GM10248 (cell line): ENCODE measurements around the gene PGAP3.

ENCODE experiments used
- CTCF ChIA-PET: fragments of 300-600 bp; sonication (Branson Sonifier 250); formaldehyde crosslinking; extraction: SDS; loops from one replicate; lab custom pipeline; 2021; ENCODE audit warnings: antibody characterized with exemption; lab: Yijun Ruan, JAX
- POLR2A ChIA-PET: fragments of 350-650 bp; sonication (Branson Sonifier 250); formaldehyde crosslinking; extraction: SDS; loops from one replicate; lab custom pipeline; 2020; ENCODE audit warnings: antibody characterized with exemption; lab: Yijun Ruan, JAX
- DNase-seq: peaks from one replicate; pipeline ENCODE4 v3.0.0; 2012; ENCODE audit errors: extremely low spot score
- TF ChIP-seq, protein P1 (sequence below): IDR thresholded peaks from 2 replicates; pipeline ENCODE4 v1.5.1; 2012; ENCODE audit warnings: mild to moderate bottlenecking, low read depth; ENCODE audit errors: extremely low read depth, missing control alignments, control extremely low read depth

PGAP3 gene

DNA sequence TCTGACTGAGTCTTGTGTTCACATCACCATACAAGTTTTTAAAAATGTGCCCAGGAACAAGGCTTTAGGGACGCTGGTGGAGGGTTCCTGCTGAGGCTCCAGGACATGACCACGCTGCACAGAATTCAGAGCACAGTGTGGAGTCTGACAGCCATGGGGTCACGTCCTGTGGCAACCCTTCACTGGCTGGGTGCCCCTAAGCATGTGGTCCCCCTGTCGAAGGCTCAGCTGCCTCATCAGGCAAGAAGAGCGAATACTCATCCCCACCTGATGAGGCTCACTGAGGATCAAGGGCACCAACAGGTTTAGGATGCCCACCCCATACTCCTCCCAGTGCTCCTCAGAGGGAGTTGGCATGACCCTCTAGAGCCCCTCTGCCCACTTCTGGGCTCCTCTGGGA lies 13.7 kb downstream of the PGAP3 start:
- TF ChIP-seq, protein P1, sequence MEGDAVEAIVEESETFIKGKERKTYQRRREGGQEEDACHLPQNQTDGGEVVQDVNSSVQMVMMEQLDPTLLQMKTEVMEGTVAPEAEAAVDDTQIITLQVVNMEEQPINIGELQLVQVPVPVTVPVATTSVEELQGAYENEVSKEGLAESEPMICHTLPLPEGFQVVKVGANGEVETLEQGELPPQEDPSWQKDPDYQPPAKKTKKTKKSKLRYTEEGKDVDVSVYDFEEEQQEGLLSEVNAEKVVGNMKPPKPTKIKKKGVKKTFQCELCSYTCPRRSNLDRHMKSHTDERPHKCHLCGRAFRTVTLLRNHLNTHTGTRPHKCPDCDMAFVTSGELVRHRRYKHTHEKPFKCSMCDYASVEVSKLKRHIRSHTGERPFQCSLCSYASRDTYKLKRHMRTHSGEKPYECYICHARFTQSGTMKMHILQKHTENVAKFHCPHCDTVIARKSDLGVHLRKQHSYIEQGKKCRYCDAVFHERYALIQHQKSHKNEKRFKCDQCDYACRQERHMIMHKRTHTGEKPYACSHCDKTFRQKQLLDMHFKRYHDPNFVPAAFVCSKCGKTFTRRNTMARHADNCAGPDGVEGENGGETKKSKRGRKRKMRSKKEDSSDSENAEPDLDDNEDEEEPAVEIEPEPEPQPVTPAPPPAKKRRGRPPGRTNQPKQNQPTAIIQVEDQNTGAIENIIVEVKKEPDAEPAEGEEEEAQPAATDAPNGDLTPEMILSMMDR, result no peak
- ChIA-PET CTCF (interaction anchor here (1.2 to 21.1 kb wide), 5 partner anchors 8 to 53 kb away, joined by 3 to 180 read pairs (median 4); no protein-coding TSS in a partner anchor), POLR2A (no interaction called here)
- no peak for DNase-seq

DNA sequence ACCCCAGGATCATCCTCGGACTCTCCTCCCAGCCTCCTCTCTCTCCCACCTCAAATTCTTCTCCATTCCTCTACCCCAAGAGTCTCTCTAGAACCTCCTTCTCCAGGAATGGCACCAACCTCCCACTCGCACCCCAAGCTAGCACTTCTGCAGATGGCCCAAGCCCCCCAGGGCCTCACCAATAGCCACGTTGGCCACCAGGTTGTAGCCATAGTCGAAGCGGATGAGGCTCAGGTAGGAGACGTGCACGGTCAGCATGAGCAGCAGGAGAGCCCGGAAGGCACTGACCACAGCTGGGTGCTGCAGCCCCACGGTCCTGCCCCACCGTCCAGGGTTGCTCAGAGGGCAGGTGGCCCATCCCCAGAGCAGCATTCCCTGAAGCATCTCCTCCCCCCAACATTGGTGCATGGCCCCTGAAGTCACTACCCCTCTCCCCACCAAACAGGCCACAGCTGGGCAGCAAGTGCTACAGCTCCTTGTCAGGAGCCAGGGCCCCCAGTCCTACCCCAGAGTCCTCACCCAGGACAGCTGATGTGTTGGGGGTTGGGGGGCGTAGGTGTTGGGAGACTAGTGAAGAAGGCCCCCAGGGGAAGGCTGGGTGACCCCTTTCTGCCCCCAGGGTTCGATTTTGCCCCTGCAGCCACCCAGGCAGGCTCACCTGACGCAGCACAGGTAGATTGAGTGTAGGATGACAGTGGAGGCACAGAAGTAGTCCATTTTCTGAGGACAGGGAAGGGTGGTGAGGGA lies 14.3 kb downstream of the PGAP3 start:
- DNase-seq, result no peak
- POLR2A ChIA-PET, result no interaction called here
- CTCF ChIA-PET, result interaction anchor here (1.5 to 21.1 kb wide), 4 partner anchors 9 to 53 kb away, joined by 3 to 180 read pairs (median 69); no protein-coding TSS in a partner anchor
- TF ChIP-seq, protein P1, result no peak

DNA sequence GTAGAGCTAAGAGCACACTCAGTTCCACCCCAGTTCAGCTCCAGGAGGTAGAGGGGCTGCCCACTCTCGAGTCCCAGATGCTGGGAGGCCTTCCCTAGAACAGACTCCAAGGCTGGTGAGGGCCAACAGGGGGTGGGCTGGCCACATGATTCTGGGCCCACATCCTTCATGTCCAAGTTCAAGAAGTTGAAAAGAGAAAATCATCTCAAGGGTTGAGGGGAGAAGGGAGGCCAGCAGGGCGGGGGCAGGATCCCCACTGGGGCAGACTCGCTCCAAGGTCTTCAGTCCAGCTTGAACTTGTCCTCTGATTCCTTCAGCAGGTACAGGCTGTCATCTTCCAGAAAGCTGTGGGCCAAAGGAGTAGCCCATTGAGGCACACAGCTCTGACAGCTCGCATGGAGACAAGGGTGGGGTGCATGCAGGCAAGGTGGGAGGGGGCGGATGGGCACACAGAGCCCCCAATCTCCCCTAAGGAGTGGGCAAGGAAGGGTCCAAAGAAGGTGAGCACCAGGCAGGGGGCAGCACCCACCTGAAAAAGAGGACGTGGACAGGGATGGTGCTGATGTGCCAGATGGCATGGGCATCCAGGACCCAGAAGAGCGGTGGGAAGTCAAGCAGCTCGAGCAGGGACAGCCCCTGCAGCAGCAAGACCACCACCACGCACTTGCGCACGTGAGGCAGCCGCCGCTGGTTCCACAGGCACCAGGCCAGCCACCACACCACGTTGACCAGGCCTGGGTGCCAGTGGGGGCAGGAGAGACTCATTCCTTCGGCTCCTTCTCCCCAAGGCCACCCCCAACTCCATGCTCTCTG lies 15.1 kb downstream of the PGAP3 start:
- TF ChIP-seq, protein P1, result no peak
- DNase-seq, result no peak
- ChIA-PET POLR2A (no interaction called here), CTCF (interaction anchor here (0.8 to 21.1 kb wide), 9 partner anchors 10 to 52 kb away, joined by 3 to 180 read pairs (median 4); no protein-coding TSS in a partner anchor)

DNA sequence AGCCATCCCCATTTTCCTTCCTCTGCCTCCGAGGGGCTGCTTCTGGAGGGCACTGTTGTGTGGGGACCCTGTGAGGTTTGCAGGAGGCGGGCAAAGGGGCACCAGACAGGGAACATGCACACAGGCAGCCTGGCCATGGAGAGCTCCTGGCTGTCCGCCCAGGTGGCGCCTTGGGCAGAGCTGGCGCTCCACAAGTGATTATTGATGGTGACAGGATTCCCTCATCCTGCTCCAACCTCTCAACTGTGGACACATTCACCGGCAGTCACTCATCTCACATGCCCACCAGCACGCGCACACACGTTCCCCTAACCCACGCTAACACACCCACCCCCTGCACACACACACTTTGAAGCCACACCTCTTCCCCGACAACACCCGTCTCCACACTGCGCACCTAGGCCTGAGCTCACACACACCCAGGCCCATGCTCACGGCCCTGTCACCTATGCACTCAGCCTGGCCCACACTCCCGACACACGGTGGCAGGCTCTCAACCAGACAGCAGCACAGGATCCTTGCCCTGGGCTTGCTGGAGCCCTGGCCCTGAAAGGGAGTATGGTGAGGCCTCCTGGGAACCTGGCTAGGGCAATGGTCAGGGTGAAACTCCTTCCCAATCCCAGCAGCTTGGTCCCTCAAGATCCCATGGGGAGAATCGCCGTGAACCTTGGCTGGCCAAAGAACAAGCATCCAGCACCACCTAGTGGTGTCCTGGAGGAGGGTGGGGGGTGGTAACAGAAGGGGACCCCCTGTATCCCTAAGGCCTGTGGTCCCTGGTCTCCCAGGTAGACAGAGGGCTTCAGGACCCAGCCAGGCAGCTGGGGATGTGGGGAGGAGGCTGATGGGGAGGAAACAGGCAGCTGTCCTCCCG lies 16.0 kb downstream of the PGAP3 start:
- CTCF ChIA-PET, result interaction anchor here (0.8 to 21.1 kb wide), 11 partner anchors 10 to 81 kb away, joined by 3 to 180 read pairs (median 4); partner anchors contain the start of gene MIEN1
- POLR2A ChIA-PET, result no interaction called here
- TF ChIP-seq, protein P1, result peak; percentile 64
- DNase-seq, result peak; percentile 49

DNA sequence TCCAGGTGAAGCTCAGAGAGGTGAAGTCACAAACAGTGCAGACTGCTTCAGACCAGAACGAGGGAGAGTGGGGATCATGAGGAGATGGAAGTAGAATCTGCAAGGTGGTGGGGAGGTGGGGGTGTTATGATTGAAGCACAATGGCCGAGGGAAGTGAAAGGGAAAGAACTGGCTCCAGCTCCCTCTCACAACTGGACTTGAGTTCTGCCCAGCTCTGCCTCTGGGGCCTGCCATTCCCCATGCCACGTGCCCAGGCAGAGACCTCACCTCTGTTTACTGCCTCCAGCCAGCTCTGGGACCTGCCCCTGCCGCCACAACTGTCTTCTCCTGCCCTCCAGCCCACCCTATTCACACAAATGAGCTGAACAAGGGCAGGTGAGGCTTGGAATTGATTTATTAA lies 17.1 kb downstream of the PGAP3 start:
- CTCF ChIA-PET, result interaction anchor here (0.6 to 21.1 kb wide), 13 partner anchors 8 to 123 kb away, joined by 3 to 180 read pairs (median 5); partner anchors contain the start of genes MIEN1 and PGAP3
- no peak for DNase-seq
- POLR2A ChIA-PET, result interaction anchor here (1.2 kb wide), 1 partner anchor 9 kb away, joined by 3 read pairs; no protein-coding TSS in a partner anchor
- TF ChIP-seq, protein P1, result no peak
